HG02981 (cell line): Measurements from ENCODE around the gene CPSF7.
"Not testable (repeated sequence)": the region's sequence is repeated elsewhere in the genome, so short reads cannot be mapped to it uniquely, and the experiment has no call there.

Experiments
- ATAC-seq: cut with Tn5 transposase; IDR thresholded peaks from one replicate; pipeline ENCODE4 v1.9.1; 2021; ENCODE audit warnings: mild to moderate bottlenecking, moderate library complexity; ENCODE audit not compliant: unreplicated experiment

Gene CPSF7, protein sequence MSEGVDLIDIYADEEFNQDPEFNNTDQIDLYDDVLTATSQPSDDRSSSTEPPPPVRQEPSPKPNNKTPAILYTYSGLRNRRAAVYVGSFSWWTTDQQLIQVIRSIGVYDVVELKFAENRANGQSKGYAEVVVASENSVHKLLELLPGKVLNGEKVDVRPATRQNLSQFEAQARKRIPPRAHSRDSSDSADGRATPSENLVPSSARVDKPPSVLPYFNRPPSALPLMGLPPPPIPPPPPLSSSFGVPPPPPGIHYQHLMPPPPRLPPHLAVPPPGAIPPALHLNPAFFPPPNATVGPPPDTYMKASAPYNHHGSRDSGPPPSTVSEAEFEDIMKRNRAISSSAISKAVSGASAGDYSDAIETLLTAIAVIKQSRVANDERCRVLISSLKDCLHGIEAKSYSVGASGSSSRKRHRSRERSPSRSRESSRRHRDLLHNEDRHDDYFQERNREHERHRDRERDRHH

DNA sequence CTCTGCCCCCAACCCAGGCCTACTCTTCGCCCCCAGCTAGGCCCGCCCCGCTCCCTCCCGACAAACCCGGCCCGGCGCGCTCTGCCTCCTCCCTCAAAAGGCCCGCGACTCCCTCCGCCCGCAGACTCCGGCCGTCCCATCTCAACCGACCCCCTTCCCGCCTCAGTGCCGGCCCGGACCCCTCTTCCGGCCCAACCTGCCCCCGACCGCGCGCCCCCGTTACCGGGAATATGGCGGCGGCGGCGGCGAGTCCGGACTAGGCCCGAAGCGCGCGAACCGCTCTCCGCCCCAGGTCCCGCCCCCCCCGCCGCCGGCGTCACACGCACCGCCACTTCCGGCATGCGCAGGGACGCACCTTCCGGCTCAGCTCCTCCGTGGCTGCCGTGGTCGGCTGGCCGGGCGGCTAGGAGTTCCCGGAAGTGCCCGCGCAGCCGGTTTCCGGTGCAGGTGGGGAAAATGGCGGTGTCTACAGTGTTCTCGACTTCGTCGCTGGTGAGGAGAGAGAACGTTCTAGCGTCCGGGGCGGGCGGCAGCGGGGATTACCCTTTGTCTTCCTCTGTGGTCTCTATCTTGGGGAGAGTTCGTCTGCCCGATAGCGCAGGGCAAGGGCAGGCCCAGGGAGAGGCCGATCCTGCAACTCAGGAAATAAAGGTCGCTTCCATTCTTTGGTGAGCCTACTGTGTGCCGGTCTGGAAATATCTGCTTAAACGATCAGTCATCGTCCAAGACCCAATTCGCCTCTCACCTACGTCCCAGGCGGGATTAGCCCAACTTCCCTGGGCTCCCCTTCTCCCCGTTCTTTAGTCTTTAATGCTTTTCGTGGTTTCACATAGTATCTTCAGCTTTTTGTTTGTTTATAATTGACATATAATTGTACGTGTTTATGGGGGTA, at the start of gene CPSF7, which contains the start of gene SDHAF2:
TSS of gene CPSF7 (minus strand) at position 285 of the 892 bp plus-strand sequence. CDS start 740 bp downstream, outside the sequence.
TSS of gene SDHAF2 (plus strand) at position 434 of the 892 bp plus-strand sequence. CDS start at position 457, 23 bp downstream.
- peak; percentile 85 for ATAC-seq

DNA sequence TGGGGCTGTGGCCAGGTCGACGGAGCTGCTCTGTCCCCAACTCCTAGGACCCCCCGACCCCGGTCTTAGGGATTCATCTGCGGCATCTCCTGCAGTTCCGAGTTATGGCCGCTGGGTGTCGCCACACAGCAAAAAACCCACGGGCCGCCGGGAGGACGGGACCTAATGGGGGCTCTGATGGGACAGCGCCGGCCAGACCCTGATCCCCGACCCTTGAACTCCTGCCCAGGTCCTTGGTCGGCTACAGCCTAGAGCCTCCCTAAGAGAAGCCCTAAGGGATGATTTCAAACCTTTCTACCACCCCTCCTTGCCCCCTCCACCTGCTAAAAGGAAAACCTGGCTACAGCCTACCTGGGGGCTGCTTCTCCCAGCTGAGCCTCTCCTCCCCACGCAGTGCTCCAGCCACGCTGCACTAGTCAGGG, 48.0 kb upstream of the CPSF7 start:
- ATAC-seq = no peak

DNA sequence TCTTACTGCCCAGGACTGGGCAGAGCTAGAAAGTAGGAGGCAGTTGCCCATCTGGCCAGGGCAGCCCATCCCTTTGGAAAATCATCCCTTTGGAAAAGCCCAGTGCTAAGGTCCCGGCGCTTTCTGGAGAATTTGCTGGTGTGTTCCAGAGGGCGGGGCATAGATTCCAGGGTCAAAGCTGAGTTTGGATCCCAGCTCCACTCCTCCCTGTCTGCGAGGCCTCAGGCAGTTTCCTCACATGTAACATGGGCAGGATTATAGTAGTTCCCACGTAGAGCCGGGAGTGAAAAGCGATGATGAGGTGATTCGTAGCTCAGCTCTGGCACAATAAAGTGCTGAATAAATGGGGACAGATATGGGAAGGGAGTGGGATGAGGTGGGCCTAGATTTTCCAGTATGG, 47.4 kb upstream of the CPSF7 start:
- ATAC-seq = no peak

DNA sequence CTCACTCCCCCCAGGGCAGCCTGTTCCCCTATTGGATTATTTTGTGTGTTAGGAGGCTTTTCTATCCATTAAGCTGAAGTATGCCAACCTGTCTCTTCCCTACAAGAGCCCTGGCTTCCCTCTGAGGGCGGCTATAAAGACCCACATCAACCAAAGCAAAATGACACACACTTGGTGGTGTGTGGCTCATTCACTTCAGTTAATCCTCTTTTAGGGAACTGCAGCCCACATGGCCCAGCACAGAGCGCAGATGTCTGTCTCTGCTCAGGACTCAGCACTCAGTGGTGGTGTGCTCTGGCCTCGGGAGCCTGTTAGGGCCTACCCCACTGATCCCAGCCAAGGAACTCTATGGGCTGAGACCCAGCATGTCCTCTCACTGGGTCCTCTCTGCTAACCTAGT, 46.6 kb upstream of the CPSF7 start:
- ATAC-seq = no peak

DNA sequence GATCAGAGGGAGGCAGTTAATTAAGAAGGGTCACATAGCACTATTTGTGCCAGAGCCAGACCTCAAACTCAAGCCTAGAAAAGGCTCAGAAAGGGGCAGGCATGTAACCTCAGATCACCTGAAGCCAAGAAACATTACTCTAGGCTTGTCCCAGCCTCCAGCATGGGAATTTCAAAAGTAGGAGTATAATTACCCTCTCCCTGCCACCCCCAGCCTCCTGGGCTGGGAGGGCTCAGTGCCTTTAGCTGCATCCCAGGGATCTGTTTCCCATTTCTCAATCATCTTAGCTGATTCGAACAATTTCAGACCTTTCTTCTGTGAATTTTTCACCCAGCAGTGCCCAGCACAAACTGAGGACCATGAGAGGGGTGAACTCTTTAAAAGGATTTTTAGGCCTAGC, 45.7 kb upstream of the CPSF7 start:
- no peak for ATAC-seq

DNA sequence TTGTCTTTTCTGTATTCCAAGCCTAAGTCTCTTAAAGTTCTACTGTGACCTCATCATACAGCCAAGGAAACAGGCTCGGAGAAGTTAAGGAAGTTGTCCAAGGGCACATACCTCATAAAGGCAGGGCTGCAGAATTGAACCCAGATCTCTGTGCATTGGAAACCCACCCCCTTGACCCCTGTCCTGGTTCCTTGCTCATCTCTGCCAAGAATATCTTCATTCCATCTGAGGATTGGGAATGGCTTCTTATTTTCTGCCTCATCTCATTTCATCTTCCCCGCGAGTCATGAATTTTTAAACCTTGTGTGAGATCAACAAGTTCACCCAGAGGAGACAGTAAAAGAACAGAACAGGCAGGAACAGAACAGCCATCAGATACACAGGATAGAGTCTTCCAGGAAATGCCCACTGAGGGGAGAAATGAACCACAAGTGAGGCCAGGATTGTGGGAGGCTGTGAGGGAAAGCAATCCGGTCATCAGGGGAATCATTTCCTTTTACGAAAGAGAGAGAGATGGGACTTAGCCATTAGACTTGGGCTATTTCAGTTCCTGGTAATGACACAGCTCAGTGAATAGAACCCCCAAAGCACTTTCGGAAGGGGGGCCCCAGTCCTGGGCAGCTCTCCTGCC, 44.4 kb upstream of the CPSF7 start:
- no peak for ATAC-seq

DNA sequence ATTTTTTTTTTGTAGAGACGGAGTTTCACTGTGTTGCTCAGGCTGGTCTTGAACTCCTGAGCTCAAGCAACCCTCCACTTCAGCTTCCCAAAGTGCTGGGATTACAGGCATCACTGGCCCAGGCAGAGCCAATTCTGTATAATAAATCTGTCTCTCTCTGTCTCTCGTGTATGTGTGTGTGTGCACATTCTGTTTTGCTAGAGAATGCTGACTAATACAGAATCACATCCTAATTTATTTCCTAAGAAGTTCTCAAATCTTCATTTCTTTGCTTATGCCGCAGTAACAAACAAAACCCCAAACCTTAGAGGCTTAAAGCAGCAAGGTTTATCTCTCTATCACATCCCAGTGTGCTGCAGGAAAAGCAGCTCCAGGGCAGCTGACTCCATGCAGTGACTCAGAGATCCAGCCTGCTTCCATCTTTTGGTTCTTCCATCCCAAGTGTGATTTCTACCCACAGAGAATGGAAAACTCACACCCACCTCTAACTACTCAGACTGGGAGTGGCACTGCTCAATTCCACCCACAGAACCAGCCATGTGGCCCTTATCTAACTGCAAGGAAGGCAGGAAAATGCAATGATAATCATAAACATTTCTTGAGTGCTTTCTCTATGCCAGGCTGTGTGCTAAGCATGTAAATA, 43.7 kb upstream of the CPSF7 start:
- ATAC-seq = no peak

DNA sequence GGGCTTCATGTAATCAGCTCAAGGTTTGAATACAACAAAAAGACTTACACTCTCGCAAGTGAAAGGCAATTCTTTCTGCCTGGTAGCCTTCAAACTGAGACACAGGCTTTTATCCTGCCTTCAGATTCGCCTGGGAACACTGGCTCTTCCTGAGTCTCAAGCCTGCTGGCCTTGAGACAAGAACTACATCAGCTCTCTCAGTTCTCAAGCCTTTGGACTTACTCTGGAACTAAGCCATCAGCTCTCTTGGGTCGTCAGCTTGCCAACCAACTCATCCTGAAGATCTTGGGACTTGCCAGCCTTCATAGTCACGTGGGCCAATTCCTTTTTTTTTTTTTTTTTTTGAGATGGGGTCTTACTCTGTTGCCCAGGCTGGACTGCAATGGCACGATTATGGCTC, 43.1 kb upstream of the CPSF7 start:
- ATAC-seq = no peak

DNA sequence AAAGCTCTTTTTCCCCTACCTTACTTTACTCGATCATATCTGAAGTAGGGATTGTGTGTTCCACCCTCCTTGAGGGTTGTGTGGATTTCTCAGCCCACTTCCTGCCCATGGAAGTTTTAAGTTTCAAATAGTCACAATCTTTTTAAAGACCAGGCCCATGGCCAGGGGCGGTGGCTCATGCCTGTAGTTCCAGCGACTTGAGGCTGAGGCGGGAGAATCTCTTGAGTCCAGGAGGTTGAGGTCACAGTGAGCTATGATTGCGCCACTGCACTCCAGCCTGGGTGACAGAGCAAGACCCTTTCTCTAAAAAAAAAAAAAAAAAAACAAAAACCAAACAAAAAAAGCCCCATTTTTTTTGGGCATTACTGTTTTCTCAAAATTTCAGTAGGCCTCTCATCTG, 42.5 kb upstream of the CPSF7 start:
- ATAC-seq = no peak

DNA sequence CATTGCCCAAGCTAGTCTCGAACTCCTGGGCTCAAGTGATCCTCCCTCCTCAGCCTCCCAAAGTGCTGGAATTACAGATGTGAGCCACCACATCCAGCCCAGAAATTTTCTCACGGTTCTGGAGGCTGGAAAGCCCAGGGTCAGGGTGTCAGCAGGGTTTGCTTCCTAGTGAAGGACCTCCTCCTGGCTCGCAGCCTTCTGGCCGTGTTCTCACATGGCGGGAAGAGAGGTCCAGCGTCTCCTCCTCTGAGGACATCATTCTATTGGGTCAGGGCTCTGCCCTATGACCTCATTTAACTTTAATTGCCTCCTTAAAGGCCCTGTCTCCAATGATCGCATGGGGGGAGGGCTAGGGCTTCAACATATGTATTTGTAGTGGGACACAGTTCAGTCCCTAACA, 38.2 kb upstream of the CPSF7 start:
- no peak for ATAC-seq

DNA sequence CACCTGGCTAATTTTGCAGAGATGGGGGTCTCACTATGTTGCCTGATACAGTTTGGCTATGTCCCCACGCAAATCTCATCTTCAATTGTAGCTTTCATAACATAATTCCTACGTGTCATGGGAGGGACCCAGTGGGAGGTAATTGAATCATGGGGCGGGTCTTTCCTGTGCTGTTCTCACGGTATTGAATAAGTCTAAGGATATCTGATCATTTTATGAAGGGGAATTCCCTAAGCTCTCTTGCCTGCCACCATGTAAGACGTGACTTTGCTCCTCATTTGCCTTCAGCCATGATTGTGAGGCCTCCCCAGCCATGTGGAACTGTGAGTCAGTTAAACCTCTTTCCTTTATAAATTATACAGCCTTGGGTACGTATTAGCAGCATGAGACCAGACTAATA, 37.8 kb upstream of the CPSF7 start:
- not testable (repeated sequence) for ATAC-seq

DNA sequence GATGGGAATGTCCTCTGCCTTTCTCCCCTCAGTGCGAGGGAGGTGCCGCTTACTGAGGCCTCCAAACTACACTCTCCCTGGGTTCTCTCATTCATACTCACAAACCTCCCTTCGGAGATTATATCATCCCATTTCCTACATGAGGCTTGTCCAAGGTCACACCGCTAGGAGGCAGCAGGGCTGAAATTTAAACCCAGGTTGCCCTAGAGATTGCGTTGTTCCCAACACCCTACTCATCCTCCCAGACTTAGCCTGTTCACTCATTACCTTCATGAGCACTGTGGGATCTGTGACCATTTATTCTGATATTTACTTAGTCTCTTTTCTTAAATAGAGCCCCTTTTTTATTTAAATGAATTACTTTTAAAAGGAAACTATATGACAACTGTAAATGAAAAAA, 31.2 kb upstream of the CPSF7 start:
- no peak for ATAC-seq

DNA sequence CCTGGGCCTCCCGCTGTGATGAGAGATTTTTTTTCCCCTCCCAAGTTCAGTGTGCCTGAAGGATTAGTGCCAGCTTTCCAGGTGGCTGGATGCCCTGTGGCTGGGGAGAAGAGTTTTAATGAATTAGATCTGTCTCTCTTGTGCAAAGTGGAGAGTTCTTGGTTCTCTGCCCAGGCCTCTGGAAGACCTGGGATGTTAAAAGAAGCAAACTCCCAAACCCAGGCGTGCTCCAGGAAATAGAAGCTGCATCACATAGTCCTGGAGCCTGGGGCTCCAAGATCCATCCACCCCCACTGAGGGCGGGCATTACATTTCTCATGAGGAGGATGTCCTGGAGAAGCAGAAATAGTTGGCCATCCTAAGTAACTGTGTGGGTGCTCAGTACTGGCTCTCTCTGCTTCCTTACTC, 30.7 kb upstream of the CPSF7 start:
- no peak for ATAC-seq

DNA sequence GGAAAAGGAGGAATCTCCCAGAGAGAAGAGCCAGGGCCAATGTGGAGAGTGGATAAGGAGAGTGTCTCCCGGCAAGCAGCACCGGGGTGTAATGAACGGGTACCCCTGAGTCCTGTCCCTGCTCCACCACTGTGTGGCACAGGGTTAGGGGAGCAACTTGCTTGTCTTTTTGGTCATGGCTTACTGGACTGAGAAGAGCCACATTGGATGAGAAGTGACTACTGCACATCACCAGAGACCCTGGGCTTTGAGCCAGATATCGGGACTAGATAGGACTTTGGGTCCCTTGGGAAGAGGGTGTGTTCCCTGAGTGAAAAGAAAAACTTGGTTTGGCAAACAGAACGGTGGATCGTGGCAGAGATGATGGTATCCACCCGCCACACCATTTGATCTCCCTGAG, 24.7 kb upstream of the CPSF7 start:
- ATAC-seq = no peak

DNA sequence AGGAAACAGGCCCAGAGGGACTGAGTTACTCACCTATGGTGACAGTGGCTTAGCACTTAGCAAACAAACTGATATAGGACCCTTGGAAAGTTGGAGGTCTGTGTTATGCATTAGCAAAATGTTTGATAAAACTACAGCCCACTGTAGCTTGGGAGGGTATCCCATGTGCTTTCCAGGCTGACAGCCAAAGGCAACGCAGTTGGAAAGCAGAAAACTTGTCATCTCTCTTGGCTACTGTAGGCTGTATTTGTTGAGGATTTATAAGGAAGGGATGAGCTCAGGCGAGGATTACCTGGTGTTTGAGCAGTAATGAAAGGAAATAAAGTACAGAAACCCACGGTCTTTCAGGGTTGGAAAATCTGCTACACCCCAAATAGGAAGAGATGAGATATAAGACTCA, 23.9 kb upstream of the CPSF7 start:
- no peak for ATAC-seq

DNA sequence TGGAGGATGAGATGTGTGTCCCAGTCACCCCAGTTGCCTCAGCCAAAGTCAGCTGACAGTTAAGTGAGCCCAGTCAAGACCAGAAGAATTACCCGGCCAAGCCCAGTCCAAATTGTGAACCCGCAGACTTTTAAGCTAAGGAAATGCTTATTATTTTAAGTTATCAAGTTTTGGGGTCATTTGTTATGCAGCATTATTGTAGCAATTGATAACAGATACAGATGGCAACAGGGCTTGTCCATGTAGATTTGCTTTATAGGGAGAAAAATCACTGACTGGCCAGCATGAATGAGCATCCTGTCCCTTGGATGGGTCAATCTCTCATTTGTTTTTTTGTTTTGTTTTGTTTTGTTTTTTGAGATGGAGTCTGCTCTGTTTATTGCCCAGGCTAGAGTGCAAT, 23.1 kb upstream of the CPSF7 start:
- ATAC-seq = no peak

DNA sequence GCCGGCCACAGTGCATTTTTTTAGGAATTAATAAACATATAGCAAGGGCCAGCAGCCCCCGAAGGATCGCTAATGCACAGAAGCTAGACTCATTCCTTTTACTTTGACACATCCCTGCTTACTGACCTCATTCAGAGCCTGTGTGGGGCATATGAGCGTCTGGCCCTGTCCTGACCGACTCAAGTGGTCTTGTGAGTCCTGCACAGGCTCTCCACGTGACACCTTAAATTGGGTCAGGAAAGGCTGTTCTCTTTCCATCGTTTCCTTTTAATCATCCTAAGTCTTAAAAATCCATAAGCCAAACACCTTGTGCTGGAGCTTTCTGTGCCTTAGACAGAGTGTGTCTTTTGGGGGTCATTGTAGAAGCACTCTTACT, 18.8 kb upstream of the CPSF7 start:
- ATAC-seq = no peak

DNA sequence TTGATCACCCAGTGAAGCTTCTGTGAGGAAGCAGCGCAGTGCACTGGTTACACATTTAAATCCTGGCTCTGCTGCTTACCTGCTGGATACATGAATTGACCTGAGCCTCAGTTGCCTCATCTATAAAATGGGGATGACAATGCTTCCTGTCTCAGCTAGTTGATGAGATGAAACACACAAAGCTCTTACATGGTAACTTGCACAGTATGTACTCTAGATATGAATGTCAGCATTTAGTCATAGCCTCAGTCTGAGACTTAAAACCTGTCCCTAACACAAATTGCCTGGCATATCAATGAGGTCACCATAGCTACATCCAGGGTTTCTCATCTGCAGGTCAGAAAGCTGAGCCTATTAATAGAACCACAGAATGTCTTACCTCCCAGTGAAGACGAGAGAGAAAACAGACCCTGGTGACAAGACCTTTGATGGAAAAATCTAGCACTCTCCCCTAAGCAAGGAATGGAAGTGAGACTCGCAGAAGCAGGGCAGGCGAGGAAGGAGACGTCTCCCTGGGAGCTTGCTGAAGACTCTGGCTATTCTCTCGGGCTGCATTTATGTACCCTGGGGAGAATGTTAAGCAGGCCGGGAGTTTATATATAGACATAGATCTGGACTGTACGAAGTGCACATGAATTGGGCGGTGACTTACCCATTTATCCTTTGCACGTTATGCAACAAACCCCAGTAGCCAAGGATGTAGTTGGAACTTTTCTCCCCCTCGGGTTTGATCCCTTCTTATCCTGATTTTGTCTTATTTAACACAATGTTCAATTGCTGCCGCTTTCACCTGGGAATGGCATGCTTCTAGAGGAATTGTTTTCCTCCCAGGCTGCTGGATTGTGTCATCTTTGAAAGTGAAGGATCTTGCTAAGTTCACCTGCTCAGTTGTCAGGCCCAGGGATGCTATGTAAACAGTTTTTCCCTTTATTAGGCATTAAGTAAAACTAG, 18.1 kb upstream of the CPSF7 start:
- ATAC-seq = no peak

DNA sequence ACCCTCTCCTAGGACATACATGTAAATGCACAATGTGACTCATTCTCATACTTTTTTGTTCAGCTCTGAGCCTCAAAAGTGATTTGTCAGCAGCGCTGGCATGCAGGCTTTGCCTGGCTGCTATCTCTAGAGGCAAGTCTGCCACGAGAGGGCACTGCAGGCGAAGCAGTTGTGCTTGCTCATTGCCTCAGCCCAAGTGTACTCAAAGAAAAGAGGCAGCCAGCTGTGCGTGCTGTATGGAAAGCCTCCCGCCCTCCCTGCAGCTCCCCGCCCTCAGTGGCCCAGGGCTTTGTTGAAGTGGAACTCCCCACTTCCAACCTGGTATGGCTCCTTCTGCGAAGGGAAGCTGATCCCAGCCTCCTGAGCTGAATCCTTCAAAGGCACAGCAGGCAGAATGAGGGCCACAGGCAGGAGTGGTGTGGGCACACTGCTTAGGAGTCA, 16.5 kb upstream of the CPSF7 start:
- peak; percentile 66 for ATAC-seq

DNA sequence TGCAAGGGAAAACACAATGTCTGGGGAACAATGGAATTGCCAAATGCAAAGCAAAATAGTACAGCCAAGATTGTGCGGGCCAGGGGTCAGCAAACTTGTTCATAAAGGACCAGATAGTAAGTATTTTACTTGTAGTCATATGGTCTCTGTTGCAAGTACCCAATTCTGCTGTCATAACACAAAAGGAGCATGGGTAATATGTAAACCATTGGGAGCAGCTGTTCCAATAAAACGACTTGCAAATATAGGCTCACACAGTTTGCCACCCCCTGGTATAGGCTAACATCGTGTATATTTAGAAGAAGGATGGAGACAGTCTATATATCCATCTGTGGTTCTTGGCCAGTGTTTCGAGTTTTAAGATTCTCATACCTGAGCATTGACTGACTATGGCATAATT, 15.7 kb upstream of the CPSF7 start:
- no peak for ATAC-seq
